ENCODE results near the gene MPDU1. TPM values are rescaled to one million over a fixed set of nuclear protein-coding genes. Genes with fewer than 3 reads are reported as not detected.

MPDU1 gene
- total RNA-seq, 1 donor: 64.1 TPM

DNA sequence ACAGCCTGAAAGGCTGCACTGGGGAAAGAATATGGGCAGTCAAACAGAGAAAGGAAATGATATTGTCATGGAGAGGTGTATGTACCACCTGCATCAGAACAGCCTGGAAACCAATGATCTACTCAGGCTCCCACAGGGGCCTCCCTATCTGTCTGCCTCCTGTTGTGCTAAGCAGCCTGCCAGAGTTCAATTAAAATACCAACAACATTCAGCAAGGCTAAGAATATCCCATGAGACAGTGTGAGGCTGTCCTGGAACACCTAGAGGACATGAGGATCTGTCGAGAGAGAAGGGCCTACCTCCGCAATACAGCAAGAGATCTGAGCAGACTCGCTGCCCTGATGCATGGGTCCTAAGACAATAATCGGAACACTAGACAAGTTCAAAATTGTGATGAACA, 22.6 kb downstream of the MPDU1 start:
- no peak for DNase-seq (ENCODE audit: insufficient read length, low spot score, missing footprints)
- no peaks in the 10 kb centered on the region for H3K27me3 ChIP-seq (ENCODE audit: insufficient read depth, low read length)
- H3K4me2 ChIP-seq (ENCODE audit: insufficient read depth, low read length): no peak overlapping the region
- no peak overlapping the region for H3K4me3 ChIP-seq (ENCODE audit: insufficient read depth, low read length)
- H3K4me1 ChIP-seq (ENCODE audit: insufficient read depth, low read length): no peaks in the 10 kb centered on the region
- TF ChIP-seq, protein P1, sequence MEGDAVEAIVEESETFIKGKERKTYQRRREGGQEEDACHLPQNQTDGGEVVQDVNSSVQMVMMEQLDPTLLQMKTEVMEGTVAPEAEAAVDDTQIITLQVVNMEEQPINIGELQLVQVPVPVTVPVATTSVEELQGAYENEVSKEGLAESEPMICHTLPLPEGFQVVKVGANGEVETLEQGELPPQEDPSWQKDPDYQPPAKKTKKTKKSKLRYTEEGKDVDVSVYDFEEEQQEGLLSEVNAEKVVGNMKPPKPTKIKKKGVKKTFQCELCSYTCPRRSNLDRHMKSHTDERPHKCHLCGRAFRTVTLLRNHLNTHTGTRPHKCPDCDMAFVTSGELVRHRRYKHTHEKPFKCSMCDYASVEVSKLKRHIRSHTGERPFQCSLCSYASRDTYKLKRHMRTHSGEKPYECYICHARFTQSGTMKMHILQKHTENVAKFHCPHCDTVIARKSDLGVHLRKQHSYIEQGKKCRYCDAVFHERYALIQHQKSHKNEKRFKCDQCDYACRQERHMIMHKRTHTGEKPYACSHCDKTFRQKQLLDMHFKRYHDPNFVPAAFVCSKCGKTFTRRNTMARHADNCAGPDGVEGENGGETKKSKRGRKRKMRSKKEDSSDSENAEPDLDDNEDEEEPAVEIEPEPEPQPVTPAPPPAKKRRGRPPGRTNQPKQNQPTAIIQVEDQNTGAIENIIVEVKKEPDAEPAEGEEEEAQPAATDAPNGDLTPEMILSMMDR (IDR thresholded peaks at IDR 0.05; ENCODE audit: extremely low read depth, low read depth, low read length): no peak
- no peak overlapping the region for H3K27ac ChIP-seq (ENCODE audit: low read depth, low read length)
- H3K79me2 ChIP-seq (ENCODE audit: insufficient read depth, low read length): peaks cover 61% of the 10 kb centered on the region
- H3K36me3 ChIP-seq (ENCODE audit: insufficient read depth, low read length): peaks cover 52% of the 10 kb centered on the region
- no peaks in the 10 kb centered on the region for H3K9me3 ChIP-seq (ENCODE audit: low read depth, low read length)
- no peak overlapping the region for H2AFZ ChIP-seq (ENCODE audit: low read length)
- H4K20me1 ChIP-seq (ENCODE audit: insufficient read depth, low read length): peaks cover 33% of the 10 kb centered on the region

DNA sequence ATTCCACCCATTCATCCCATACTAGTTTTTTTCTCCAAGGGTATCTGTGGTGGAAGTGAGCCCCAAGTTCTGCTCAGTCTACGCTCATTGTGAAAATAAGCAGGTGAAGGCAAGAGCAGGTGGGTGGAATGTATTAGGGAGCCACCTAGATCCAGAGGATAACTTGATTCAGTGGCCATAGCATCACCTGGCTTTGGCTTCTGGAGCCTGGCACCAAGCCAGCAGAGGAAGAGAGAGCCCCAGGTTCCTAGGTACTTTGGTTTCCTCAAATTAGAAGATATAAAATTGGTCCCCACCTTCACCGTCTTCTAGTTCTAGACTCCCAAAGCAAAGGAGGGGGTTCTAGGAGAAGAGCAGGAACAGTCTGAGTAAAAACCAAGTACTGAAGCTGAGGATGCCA, 27.0 kb downstream of the MPDU1 start:
- Histone ChIP-seq H3K79me2 (ENCODE audit: insufficient read depth, low read length) (peaks cover 83% of the 10 kb centered on the region), H3K4me1 (ENCODE audit: insufficient read depth, low read length) (peaks cover 23% of the 10 kb centered on the region), H2AFZ (ENCODE audit: low read length) (no peak overlapping the region), H3K27me3 (ENCODE audit: insufficient read depth, low read length) (no peaks in the 10 kb centered on the region), H4K20me1 (ENCODE audit: insufficient read depth, low read length) (peaks cover 57% of the 10 kb centered on the region), H3K4me2 (ENCODE audit: insufficient read depth, low read length) (no peak overlapping the region), H3K36me3 (ENCODE audit: insufficient read depth, low read length) (peaks cover 25% of the 10 kb centered on the region), H3K27ac (ENCODE audit: low read depth, low read length) (no peak overlapping the region), H3K4me3 (ENCODE audit: insufficient read depth, low read length) (no peak overlapping the region), H3K9me3 (ENCODE audit: low read depth, low read length) (no peaks in the 10 kb centered on the region)
- TF ChIP-seq, protein P1 (IDR thresholded peaks at IDR 0.05; ENCODE audit: extremely low read depth, low read depth, low read length): no peak
- no peak for DNase-seq (ENCODE audit: insufficient read length, low spot score, missing footprints)

- H2AFZ ChIP-seq (ENCODE audit: low read length): no peak overlapping the region
- peaks cover 72% of the 10 kb centered on the region for H3K79me2 ChIP-seq (ENCODE audit: insufficient read depth, low read length)
- peak overlapping the region; percentile 39 for H3K27ac ChIP-seq (ENCODE audit: low read depth, low read length)
- H4K20me1 ChIP-seq (ENCODE audit: insufficient read depth, low read length): peaks cover 46% of the 10 kb centered on the region
- H3K36me3 ChIP-seq (ENCODE audit: insufficient read depth, low read length): peaks cover 22% of the 10 kb centered on the region
- no peaks in the 10 kb centered on the region for H3K9me3 ChIP-seq (ENCODE audit: low read depth, low read length)
- TF ChIP-seq, protein P1 (IDR thresholded peaks at IDR 0.05; ENCODE audit: extremely low read depth, low read depth, low read length): no peak
- H3K4me3 ChIP-seq (ENCODE audit: insufficient read depth, low read length): peak overlapping the region; percentile 45
- peak; percentile 51 for DNase-seq (ENCODE audit: insufficient read length, low spot score, missing footprints)
- H3K4me2 ChIP-seq (ENCODE audit: insufficient read depth, low read length): peak overlapping the region; percentile 62
- no peaks in the 10 kb centered on the region for H3K27me3 ChIP-seq (ENCODE audit: insufficient read depth, low read length)
- peaks cover 23% of the 10 kb centered on the region for H3K4me1 ChIP-seq (ENCODE audit: insufficient read depth, low read length)
These were observed 28.1 kb downstream of the MPDU1 start for GRCh38 chr17:7611635-7612293.

DNA sequence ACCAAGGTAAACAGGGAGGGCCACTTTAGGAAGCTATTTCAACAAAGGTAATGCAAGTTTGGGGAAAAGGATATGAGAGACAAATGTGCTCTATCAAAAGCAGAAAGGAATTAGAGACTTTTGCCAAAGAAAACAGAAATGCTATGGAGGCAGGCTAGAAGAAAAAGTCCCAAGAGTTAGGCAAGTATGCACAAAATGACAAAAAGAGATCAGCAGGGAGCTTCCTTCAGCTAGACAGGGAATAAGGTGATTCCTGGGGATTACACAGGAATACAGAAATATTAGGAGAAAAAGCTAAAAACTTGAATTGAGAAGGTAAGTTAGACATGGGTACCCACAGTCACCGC, 28.6 kb downstream of the MPDU1 start:
- H4K20me1 ChIP-seq (ENCODE audit: insufficient read depth, low read length): peaks cover 46% of the 10 kb centered on the region
- H2AFZ ChIP-seq (ENCODE audit: low read length): no peak overlapping the region
- peaks cover 23% of the 10 kb centered on the region for H3K4me1 ChIP-seq (ENCODE audit: insufficient read depth, low read length)
- peak overlapping the region; percentile 39 for H3K27ac ChIP-seq (ENCODE audit: low read depth, low read length)
- peak overlapping the region; percentile 45 for H3K4me3 ChIP-seq (ENCODE audit: insufficient read depth, low read length)
- peaks cover 22% of the 10 kb centered on the region for H3K36me3 ChIP-seq (ENCODE audit: insufficient read depth, low read length)
- H3K4me2 ChIP-seq (ENCODE audit: insufficient read depth, low read length): peak overlapping the region; percentile 62
- TF ChIP-seq, protein P1 (IDR thresholded peaks at IDR 0.05; ENCODE audit: extremely low read depth, low read depth, low read length): no peak
- peak; percentile 73 for DNase-seq (ENCODE audit: insufficient read length, low spot score, missing footprints)
- H3K79me2 ChIP-seq (ENCODE audit: insufficient read depth, low read length): peaks cover 68% of the 10 kb centered on the region
- H3K9me3 ChIP-seq (ENCODE audit: low read depth, low read length): no peaks in the 10 kb centered on the region
- H3K27me3 ChIP-seq (ENCODE audit: insufficient read depth, low read length): no peaks in the 10 kb centered on the region

All from osteoblast (primary cell).